Measurements from ENCODE around the gene THRAP3.
"Not testable (repeated sequence)": the region's sequence is repeated elsewhere in the genome, so short reads cannot be mapped to it uniquely, and the experiment has no call there.

THRAP3 gene

GRCh38 chr1:36178471-36179219 lies 45.6 kb upstream of the THRAP3 start:
- TF ChIP-seq, protein P1, sequence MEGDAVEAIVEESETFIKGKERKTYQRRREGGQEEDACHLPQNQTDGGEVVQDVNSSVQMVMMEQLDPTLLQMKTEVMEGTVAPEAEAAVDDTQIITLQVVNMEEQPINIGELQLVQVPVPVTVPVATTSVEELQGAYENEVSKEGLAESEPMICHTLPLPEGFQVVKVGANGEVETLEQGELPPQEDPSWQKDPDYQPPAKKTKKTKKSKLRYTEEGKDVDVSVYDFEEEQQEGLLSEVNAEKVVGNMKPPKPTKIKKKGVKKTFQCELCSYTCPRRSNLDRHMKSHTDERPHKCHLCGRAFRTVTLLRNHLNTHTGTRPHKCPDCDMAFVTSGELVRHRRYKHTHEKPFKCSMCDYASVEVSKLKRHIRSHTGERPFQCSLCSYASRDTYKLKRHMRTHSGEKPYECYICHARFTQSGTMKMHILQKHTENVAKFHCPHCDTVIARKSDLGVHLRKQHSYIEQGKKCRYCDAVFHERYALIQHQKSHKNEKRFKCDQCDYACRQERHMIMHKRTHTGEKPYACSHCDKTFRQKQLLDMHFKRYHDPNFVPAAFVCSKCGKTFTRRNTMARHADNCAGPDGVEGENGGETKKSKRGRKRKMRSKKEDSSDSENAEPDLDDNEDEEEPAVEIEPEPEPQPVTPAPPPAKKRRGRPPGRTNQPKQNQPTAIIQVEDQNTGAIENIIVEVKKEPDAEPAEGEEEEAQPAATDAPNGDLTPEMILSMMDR (IDR thresholded peaks at IDR 0.05; ENCODE audit: low read depth, low read length): no peak
- no peak overlapping the region for H3K4me3 ChIP-seq (ENCODE audit: low read depth, low read length)

DNA sequence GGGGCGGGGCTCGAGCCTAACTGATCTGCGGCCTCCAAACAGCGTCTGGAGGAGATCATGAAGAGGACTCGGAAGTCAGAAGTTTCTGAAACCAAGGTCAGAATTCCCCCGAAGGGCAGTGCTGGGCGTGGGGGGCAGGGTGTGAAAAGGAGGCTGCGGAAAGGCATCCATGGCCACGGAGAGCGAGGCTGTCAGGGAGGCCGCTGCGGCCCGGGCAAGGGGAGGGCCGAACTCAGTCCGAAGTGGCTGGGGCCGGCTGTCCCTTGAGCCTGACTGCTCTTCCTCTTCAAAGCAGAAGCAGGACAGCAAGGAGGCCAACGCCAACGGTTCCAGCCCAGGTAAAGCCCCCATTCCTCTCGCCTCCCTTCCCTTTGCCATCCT lies 45.0 kb upstream of the THRAP3 start:
- TF ChIP-seq, protein P1 (IDR thresholded peaks at IDR 0.05; ENCODE audit: low read depth, low read length): no peak
- H3K4me3 ChIP-seq (ENCODE audit: low read depth, low read length): no peak overlapping the region

- TF ChIP-seq, protein P1 (IDR thresholded peaks at IDR 0.05; ENCODE audit: low read depth, low read length): no peak
- H3K4me3 ChIP-seq (ENCODE audit: low read depth, low read length): no peak overlapping the region
Observed at GRCh38 chr1:36182734-36183133, 41.5 kb upstream of the THRAP3 start.

DNA sequence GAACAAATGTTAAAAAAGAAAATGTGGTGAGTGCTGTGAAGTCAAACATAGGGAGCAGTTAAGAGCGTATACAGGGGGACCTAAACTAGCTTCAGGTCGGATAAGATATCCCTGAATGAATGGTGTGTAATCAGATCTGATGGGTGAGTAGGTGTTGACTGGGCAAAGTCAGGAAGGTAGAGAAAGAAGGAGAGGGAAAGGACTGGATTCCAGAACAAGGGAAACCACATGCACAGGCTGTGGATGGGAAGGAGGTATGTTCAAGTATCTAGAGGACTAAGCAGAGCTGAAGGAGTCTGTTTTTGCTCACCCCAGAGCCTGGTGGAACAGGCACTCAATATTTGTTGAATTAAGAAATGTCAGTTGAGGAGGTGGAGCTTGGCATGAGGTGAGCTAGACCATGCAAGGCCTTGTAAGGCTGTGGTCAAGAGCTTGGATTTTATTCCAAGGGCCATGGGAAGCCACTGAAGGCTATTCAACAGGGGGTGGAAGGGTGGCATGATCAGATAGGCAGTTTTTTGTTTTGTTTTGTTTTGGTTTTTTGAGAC lies 40.9 kb upstream of the THRAP3 start:
- TF ChIP-seq, protein P1 (IDR thresholded peaks at IDR 0.05; ENCODE audit: low read depth, low read length): no peak
- H3K4me3 ChIP-seq (ENCODE audit: low read depth, low read length): no peak overlapping the region

- H3K4me3 ChIP-seq (ENCODE audit: low read depth, low read length): no peak overlapping the region
- TF ChIP-seq, protein P1 (IDR thresholded peaks at IDR 0.05; ENCODE audit: low read depth, low read length): peak; percentile 81
Observed at GRCh38 chr1:36187800-36188593, 36.2 kb upstream of the THRAP3 start.

DNA sequence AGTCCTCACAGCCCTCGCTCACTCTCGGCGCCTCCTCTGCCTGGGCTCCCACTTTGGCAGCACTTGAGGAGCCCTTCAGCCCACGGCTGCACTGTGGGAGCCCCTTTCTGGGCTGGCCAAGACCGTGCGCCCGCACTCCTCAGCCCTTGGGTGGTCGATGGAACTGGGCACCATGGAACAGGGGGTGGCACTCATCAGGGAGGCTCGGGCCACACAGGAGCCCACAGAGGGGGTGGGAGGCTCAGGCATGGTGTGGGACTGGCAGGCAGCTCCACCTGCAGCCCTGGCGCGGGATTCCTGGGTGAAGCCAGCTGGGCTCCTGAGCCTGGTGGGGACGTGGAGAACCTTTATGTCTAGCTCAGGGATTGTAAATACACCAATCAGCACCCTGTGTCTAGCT lies 27.4 kb upstream of the THRAP3 start:
- H3K4me3 ChIP-seq (ENCODE audit: low read depth, low read length): not testable (repeated sequence)

- no peak overlapping the region for H3K4me3 ChIP-seq (ENCODE audit: low read depth, low read length)
- TF ChIP-seq, protein P1 (IDR thresholded peaks at IDR 0.05; ENCODE audit: low read depth, low read length): no peak
Observed at GRCh38 chr1:36198641-36199040, 25.6 kb upstream of the THRAP3 start.

Data from WI38 (cell line).